Ovary (tissue), 3 donors: Measurements from ENCODE around the gene PIM2.

ENCODE experiments used
- CTCF ChIP-seq, 3 donors: fragments of 450-650 bp in 2 of 3; fragments of 200-600 bp in 1 of 3; IDR thresholded peaks; one replicate each; pipeline versions ENCODE4 v1.5.1 to v1.8.0; 2016 to 2022; ENCODE audit warnings: antibody characterized with exemption in 3 of 3, mild to moderate bottlenecking in 1 of 3
- EP300 ChIP-seq: sonication (generic); formaldehyde crosslinking; IDR thresholded peaks from one replicate; pipeline ENCODE4 v1.6.1; 2017; ENCODE audit warnings: antibody characterized with exemption
- POLR2A ChIP-seq: fragments of 450-650 bp; IDR thresholded peaks from one replicate; pipeline ENCODE4 v1.6.1; 2017; ENCODE audit warnings: antibody characterized with exemption, mild to moderate bottlenecking, moderate library complexity
- donor health status: DM: no; HTN: no; CAD: no.

GRCh38 chrX:48894891-48895290 is 23.9 kb downstream of the PIM2 start:
- no peak for TF ChIP-seq CTCF (IDR thresholded peaks at IDR 0.05)
- no peak for TF ChIP-seq POLR2A
- TF ChIP-seq EP300, result no peak
